Activated CD4-positive, alpha-beta T cell treated with anti-CD3 and anti-CD28 coated beads, Interleukin-2, amount 50 U/mL, for 4 hours (primary cell): Measurements from ENCODE around the gene USP5.
"Not testable (repeated sequence)": the region's sequence is repeated elsewhere in the genome, so short reads cannot be mapped to it uniquely, and the experiment has no call there.

Experiments used
- DNase-seq, 2 experiments: peaks; one replicate each; pipeline ENCODE4 v3.0.0-alpha.2; 2020

The USP5 gene

DNA sequence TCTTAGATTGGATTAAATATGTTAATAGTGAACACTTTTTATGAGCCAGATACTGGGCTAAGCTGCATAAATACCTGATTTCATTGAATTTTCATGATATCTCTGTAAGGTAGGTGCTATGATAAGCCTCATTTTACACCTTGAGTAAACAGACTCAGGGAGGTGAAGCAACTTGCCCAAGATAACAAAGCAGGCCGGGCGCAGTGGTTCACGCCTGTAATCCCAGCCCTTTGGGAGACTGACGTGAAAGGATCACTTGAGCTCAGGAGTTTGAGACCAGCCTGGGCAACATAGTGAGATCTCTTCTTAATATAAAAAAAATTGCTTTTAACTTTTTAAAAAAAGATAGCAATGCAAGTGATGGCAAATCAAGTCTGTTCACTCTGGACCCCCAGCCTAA, 9.9 kb upstream of the USP5 start:
- no peak for DNase-seq

DNA sequence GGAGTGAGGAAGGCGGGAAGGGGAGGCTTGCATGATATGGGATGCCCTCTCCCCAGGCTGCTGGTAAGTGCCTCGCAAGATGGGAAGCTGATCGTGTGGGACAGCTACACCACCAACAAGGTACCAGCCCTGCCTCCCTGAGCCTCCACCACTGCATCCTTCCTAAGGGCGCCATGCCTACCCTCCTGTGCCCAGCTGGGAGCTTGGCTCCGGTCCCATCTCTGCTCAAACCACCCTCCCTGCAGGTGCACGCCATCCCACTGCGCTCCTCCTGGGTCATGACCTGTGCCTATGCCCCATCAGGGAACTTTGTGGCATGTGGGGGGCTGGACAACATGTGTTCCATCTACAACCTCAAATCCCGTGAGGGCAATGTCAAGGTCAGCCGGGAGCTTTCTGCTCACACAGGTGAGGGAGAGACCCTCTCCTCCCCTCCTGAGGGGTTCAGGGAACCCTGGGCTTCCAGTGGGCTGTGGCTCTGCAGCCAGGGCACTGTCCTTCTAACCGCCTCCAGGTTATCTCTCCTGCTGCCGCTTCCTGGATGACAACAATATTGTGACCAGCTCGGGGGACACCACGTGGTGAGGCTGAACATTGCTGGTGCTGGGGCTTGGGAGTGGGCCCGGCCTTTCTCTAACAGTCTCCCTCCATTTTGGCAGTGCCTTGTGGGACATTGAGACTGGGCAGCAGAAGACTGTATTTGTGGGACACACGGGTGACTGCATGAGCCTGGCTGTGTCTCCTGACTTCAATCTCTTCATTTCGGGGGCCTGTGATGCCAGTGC, 8.6 kb upstream of the USP5 start:
- no peak for DNase-seq

DNA sequence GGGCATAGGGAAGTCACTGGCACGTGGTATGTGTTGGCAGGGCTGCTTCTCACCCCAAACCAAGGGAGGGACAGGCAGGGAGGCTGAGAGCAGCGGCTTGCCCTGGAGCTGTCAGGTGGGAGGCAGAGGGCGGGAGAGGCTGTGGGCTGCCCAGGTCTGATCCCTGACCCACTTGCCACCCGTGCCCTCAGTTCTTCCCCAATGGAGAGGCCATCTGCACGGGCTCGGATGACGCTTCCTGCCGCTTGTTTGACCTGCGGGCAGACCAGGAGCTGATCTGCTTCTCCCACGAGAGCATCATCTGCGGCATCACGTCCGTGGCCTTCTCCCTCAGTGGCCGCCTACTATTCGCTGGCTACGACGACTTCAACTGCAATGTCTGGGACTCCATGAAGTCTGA, 6.6 kb upstream of the USP5 start:
- DNase-seq = no peak

DNA sequence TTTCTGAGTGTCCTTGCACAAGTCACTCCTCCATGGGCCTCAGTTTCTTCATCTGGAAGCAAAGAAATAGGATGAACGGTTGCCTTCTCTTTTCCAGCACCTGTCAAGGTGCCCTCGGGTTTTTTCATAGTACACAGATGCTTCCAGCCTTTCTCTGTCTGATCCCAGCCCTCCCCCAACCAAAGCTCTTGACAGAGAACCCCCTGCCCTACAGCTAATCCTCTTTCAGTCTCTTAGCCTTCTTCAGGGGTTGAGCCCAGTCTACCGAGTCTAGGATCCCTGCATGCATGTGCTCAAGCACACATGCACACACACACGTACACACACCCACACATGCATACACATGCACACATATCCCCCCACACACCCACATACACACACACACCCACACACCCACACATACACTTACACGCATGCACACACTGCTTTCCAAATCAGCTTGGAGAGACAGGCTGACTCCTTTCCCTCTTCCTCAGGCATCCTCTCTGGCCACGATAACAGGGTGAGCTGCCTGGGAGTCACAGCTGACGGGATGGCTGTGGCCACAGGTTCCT, 5.6 kb upstream of the USP5 start:
- no peak for DNase-seq

DNA sequence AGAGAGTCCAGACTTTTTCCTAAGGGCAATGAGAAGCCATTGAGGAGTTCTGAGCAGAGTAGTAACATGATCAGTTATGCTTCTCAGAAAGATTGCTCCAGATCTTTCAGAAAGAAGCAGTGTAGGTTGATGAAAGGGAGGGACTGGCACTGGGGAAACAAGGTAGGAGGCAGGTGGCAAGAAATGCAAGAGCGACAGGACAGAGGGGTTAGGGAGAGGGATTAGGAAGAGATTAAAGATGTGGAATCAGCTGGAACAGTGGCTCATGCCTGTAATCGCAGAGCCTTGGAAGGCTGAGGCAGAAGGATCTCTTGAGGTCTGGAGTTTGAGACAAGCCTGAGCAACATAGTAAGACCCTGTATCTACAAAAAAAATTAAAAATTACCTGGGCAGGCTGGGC, 4.3 kb upstream of the USP5 start:
- DNase-seq = no peak

DNA sequence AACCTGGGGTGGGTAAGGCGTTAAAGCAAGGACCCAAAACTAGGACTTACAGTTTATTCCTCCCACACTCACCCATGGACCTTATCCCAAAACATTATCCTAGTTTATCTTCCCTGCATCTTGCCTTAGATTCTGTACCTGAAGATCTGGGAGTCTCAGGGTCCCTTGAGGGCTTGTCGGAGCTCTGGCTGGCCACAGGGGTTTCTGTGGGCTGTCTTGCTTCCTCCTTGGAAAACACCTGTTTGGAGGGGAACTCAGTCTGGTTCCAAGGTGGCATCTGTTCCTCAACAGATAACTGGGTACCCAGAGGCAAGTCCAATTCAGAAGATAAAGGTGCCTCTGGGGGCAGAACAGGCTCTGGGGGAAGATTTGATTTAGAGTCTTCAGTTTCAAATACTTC, 2.5 kb upstream of the USP5 start:
- DNase-seq = no peak

DNA sequence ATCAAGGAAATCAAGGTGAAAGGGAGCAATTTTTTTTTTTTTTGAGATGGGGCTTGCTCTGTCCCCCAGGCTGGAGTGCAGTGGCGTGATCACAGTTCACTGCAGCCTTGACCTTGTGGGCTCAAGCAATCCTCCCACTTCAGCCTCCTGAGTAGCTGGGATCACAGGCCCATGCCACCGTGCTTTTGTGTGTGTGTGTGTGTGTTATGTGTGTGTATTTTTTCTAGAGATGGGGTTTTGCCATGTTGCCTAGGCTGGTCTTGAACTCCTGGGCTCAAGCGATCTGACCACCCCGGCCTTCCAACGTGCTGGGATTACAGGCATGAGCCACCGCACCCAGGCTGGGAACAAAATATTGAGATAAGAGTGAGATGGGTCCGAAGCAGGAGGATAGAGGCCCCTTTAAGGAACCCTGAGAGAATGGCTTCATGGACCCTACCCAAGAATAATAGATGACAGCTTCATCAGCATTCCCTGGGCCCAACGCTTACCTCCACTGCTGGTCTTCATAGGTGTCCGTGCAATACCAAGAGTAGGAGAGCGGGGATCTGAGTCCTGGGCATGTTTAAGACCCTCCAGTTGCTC, 1.9 kb upstream of the USP5 start:
- DNase-seq = no peak

DNA sequence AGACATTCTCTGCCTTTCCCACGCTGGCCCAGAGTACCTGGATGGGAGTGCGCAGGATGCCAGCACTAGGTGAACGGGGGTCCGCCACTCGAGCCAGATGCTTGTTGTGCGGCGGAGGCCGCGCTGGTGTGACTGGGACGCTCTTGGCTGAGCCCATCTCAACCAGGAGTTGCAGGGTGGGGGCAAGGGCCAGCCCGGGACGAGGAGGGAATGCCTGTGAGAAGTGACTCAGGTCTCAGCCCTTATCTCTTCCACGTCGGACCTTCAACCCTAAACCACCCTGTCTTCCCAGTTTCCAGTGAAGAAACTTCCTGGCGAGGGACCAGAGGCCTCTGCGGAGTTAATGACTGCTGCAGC, 1.2 kb upstream of the USP5 start:
- no peak for DNase-seq

DNA sequence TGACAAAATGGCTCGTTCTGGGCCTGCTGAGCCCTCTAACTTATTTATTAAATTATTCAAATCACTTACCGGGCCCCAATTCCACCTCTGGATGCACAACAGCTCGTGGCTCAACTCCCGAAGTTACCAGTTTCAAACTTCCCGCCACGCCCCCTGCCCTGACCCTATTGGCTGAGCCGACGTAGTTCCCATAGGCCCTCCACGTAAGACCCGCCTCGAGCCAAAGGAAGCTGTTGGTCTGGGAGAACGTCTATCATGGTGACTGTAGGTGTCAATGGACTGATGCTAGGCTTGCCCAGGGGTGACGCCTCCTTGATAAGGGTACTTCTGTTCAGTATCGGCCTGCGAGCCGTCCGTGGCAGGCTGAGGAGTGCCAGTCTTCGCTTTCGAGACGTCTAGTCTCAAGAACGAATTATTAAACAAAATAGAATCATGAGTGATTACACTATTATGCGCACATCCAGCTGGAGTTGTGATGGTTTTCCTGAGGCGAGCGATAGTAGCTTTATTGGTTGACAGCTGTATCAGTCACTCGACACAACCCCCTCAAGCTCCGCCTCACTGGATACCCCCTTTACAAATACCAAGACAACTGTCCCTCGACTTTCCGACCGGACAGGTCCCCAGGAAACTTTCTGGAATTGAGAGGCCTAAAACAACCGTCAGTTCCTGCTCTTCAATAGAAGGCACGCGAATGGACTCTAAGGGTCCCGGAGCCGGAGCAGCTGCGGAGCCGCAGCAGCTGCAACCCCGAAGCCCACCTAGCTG, 613 bp upstream of the USP5 start, which contains the start of gene CDCA3:
Gene CDCA3 (minus strand): TSS at position 134 of the 768 bp plus-strand sequence. CDS start 334 bp downstream, outside the sequence.
- DNase-seq = peak; percentile 88 to 90

DNA sequence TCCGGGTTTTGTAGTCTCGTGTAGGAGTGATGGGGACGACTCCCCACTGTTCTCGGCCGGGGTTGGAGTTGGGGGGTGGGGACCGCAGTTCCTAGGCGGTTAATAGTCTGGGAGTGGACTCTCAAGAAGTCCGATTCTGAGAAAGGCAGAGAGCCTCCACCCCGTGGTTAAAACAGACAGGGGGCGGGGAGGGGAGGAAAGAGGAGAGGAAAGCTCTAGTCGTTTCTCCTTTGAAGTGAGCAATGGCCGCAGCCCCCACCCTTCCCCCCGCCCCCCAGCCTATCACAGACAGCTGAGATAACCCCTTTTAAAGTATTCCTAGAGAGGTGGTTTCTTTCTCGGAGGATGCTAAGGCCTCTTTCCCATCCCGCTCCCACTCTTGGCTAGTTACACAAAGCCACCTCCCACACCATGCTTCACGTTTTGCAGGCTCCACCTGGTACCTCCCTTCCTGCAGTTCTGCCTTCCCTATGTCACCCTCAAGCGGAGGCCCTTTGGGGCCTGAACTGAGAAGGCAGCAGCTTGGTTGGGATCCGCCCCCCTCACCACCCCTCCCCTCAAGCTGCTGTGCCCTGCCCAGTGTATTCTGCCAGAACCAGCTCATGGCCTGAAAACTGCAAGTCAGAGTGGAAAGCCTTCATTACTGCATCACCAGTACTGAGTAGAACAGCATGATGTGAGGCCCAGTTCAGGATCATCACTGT, 853 bp downstream of the USP5 start:
- DNase-seq = peak; percentile 44 to 56

DNA sequence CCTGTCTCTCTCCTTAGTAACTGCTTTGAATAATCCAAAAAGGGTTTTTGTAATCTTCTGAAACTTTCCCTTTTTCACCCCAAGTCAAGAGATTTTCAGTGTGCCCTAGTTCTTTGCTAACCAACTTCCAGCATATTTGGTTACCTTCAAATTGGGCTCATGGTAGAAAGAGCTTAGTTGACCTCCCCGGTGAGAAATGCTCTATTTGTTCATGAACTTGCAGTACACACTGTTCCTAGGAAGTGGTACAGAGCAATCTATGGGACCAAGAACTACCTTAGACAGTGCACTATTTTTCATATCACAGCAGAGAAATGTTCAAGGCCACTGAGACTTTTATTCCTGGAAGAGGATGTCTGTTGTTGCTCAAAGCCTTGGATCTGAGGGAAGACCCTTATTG, 1.7 kb downstream of the USP5 start:
- no peak for DNase-seq

DNA sequence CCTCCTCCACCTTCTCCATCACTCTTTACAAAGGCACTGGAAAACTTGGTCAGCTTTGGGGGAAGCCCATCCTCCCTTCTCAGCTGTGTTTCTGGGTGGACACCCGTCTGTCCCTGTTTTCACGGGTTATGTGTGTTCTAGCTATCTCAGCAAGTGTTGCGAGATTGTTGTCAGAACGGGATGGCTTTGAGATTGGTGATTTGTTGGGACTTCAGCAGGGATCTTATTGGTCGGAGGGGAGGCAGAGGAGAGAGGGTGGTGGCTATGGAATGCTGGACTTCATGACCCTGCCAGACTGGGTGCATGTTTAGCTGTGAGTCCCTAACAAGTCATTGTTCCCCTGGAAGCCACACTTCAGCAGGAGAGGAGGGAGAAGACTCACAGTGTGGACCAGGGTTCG, 2.1 kb downstream of the USP5 start:
- no peak for DNase-seq

DNA sequence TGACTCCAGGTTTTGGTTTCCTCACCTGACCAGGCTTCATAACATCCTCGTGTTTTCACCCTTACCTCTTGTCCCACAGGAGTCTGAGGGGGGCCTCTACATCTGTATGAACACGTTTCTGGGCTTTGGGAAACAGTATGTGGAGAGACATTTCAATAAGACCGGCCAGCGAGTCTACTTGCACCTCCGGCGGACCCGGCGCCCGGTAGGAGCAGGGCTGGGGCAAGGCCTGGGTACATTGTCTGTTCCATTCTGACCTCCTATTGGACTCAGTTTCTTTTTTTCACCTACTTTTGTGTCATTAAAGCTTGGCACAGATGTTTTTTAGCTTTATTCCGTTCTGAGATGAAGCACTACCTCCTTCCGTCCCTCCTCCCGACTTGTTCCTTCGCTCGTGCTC, 3.4 kb downstream of the USP5 start:
- no peak for DNase-seq

DNA sequence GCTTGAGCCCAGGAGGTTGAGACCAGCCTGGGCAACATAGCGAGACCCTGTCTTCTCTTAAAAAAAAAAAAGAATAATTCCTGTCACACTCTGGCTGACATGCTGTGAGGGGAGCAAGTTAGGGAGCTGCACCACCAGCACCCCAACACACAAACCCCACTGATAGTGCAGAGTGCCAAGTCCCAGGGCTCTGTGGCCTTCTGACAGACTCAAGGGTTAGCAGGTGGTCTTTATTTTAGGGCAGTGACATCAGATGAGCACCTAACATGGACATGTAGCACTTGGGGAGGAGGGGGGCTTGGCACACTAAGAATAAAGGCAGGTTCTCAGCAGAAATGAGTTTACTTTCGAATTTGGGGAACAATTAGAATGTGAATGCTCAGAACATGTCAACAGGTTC, 6.8 kb downstream of the USP5 start:
- DNase-seq = no peak

DNA sequence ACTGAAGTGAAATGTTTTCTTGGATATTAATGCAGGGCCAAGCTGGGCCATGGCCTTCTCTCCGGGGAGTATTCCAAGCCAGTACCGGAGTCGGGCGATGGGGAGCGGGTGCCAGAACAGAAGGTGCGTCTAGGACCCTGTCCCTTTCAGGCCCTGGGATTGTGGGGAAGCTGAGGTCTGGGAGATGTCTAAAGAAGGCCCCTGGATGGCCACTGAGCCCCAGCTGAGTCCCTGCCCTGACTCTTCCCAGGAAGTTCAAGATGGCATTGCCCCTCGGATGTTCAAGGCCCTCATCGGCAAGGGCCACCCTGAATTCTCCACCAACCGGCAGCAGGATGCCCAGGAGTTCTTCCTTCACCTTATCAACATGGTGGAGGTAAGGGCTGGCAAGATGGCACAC, 8.2 kb downstream of the USP5 start:
- DNase-seq = no peak

DNA sequence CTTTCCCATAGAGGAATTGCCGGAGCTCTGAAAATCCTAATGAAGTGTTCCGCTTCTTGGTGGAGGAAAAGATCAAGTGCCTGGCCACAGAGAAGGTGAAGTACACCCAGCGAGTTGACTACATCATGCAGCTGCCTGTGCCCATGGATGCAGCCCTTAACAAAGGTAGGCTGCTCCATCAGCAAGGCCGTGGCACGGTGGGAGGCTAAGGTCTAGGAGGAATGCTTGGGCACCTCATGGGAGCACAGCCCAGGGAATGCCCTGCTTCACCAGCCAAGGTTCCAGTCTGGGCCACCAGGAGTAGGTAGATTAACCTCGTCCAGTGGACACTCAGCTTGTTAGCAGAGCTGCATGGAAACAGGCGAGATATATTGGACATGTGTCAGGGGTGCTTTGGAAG, 9.0 kb downstream of the USP5 start:
- no peak for DNase-seq

DNA sequence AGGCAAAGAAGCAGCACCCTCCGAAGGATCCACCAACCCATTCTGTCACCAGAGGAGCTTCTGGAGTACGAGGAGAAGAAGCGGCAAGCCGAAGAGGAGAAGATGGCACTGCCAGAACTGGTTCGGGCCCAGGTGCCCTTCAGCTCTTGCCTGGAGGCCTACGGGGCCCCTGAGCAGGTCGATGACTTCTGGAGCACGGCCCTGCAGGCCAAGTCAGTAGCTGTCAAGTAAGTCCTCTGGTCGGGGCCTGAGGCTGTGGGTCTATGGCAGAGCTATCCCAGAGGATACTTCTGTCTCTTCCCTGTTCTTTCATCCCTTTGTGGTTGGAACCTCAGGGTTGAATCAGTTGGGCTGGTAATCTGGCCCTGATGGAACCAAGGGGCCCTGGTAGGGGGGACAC, 9.4 kb downstream of the USP5 start:
- DNase-seq = no peak

DNA sequence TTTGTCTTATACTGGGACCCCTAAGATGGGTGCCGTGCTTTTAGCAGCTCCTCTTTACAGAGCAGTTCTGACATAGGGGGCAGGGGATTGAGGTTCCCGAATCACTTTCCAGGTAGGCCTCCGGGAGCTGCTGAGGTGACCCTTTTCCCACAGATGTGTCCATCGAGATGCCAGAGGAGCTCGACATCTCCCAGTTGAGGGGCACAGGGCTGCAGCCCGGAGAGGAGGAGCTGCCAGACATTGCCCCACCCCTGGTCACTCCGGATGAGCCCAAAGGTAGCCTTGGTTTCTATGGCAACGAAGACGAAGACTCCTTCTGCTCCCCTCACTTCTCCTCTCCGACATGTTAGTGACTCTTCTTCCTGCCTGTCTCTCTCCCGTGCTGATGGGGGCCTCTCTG, 11.1 kb downstream of the USP5 start:
- DNase-seq = no peak

DNA sequence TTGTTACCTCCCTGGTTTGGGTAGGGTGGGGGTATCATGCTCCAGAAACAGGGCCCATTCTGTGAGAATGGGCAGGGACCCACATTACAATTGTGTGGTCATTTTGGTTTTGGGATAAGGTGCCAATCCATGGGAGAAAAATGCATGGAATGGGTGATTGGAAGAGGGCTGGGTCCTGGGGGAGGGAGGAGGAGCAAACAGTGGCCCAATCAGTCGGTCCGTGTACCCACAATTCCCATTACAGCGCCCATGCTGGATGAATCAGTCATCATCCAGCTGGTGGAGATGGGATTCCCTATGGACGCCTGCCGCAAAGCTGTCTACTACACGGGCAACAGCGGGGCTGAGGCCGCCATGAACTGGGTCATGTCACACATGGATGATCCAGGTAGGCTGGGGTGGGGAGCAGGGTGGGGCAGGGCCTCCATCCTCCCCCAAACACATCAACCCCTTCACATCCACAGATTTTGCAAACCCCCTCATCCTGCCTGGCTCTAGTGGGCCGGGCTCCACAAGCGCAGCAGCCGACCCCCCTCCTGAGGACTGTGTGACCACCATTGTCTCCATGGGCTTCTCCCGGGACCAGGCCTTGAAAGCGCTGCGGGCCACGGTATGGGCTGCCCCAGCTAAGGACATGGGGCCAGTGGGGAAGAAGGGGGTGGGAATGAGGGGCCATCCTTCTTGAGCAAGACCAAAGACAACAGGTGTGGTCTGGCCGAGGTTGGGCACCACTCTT, 11.8 kb downstream of the USP5 start:
- DNase-seq = no peak

DNA sequence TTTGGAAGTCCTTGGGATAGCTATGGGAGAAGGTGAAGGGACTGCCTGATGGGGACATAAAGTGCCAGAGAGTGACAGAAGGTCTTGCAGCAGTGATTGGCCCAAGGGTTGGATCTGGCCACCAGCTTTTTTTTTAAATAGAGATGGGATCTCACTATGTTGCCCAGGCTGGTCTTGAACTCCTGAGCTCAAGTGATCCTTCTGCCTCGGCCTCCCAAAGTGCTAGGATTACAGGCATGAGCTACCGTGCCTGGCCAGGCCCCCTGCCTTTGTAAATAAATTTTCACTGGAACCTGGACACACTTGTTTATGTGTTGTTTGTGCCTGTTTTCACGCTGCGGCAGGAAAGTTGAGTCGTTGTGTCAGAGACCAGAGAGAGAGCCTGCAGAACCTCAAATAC, 13.4 kb downstream of the USP5 start:
- DNase-seq = not testable (repeated sequence)

DNA sequence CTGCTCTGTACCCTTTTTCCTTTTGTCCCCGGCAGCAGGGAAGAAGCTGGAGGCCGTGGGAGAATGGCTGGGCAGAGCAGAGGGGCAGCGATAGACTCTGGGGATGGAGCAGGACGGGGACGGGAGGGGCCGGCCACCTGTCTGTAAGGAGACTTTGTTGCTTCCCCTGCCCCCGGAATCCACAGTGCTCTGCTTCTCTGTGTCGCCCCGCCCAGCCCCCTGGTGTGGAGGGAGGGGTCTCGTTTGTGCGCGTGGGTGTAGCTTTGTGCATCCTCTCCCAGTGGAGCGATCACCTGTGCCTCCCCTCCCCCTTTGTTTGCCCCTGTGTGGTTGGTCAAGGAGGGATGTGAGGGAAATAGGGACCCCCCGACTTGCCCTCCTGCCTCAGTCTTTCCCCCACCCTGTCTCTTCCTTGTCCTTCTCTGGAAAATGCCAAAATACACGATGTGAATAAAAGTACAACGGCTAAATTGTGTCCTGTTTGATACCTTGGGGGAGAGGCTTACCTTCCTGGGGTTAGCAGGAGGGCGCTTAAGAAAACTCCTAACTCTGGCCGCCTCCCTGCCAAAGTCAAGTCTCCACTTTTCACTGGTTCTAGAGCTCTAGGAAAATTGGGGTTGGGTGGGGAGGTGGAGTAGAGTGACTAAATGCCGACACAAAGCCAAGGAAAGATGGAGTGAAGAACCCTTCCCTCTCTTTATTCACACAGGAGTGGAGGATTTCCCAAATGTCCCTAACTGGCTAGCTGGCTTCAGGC, 14.4 kb downstream of the USP5 start:
- DNase-seq = no peak

DNA sequence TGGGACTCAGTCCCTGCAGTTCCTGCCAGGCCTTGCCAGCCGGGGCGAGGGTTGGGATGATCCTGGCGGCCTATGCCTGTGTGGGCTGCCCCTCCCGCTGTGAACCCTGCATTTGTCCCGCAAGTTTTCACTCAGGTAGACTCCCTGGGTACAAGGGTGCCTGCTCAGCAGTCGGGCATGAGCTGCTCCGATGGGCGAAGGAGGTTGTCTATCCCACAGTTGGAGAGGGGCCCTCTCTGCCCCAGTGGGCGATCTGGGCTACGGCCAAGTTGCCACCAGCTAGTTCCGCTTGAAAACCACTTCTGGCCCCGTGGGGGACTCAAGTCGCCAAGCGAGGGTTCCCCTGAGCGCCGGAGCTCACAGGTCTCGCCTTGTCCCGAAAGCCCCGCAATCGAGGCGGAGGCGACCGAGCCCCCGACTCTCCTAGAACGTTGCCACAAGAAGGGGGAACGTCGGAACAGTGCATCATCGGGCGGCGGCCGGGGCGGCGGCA, 15.0 kb downstream of the USP5 start:
- no peak for DNase-seq
